Astrocyte (in vitro differentiated cells and primary cell): ENCODE results near the gene ZNF331.

Experiments
- CTCF ChIP-seq: IDR thresholded peaks from 2 replicates; pipeline ENCODE4 v1.5.1; 2011; ENCODE audit warnings: low read depth, mild to moderate bottlenecking, inconsistent platforms, low read length, moderate library complexity; ENCODE audit not compliant: insufficient read depth
- EZH2 ChIP-seq: IDR thresholded peaks from 2 replicates; pipeline ENCODE4 v1.6.1; 2012; ENCODE audit warnings: mild to moderate bottlenecking, low read length, inconsistent platforms; ENCODE audit not compliant: insufficient read depth

- TF ChIP-seq CTCF (no peak), EZH2 (no peak)
Observed at GRCh38 chr19:53549340-53549739, 11.4 kb downstream of the ZNF331 start.
